Rectal smooth muscle tissue (tissue), 1 donor: ENCODE results near the gene SART3.

Experiments used
- H3K27ac ChIP-seq: one replicate; pipeline ENCODE4 v1.7.0; 2013; ENCODE audit warnings: low read depth, low read length, inconsistent platforms
- H3K27me3 ChIP-seq: one replicate; pipeline ENCODE4 v1.7.0; 2013; ENCODE audit warnings: low read length; ENCODE audit not compliant: control insufficient read depth, insufficient read depth
- H3K36me3 ChIP-seq: one replicate; pipeline ENCODE4 v1.7.0; 2013; ENCODE audit warnings: low read length; ENCODE audit not compliant: control insufficient read depth, insufficient read depth
- H3K4me1 ChIP-seq: one replicate; pipeline ENCODE4 v1.7.0; 2013; ENCODE audit warnings: low read length; ENCODE audit not compliant: control insufficient read depth, insufficient read depth
- H3K4me3 ChIP-seq: one replicate; pipeline ENCODE4 v1.7.0; 2013; ENCODE audit warnings: low read length
- H3K9ac ChIP-seq: one replicate; pipeline ENCODE4 v1.7.0; 2013; ENCODE audit warnings: low read length

The SART3 gene, protein sequence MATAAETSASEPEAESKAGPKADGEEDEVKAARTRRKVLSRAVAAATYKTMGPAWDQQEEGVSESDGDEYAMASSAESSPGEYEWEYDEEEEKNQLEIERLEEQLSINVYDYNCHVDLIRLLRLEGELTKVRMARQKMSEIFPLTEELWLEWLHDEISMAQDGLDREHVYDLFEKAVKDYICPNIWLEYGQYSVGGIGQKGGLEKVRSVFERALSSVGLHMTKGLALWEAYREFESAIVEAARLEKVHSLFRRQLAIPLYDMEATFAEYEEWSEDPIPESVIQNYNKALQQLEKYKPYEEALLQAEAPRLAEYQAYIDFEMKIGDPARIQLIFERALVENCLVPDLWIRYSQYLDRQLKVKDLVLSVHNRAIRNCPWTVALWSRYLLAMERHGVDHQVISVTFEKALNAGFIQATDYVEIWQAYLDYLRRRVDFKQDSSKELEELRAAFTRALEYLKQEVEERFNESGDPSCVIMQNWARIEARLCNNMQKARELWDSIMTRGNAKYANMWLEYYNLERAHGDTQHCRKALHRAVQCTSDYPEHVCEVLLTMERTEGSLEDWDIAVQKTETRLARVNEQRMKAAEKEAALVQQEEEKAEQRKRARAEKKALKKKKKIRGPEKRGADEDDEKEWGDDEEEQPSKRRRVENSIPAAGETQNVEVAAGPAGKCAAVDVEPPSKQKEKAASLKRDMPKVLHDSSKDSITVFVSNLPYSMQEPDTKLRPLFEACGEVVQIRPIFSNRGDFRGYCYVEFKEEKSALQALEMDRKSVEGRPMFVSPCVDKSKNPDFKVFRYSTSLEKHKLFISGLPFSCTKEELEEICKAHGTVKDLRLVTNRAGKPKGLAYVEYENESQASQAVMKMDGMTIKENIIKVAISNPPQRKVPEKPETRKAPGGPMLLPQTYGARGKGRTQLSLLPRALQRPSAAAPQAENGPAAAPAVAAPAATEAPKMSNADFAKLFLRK

DNA sequence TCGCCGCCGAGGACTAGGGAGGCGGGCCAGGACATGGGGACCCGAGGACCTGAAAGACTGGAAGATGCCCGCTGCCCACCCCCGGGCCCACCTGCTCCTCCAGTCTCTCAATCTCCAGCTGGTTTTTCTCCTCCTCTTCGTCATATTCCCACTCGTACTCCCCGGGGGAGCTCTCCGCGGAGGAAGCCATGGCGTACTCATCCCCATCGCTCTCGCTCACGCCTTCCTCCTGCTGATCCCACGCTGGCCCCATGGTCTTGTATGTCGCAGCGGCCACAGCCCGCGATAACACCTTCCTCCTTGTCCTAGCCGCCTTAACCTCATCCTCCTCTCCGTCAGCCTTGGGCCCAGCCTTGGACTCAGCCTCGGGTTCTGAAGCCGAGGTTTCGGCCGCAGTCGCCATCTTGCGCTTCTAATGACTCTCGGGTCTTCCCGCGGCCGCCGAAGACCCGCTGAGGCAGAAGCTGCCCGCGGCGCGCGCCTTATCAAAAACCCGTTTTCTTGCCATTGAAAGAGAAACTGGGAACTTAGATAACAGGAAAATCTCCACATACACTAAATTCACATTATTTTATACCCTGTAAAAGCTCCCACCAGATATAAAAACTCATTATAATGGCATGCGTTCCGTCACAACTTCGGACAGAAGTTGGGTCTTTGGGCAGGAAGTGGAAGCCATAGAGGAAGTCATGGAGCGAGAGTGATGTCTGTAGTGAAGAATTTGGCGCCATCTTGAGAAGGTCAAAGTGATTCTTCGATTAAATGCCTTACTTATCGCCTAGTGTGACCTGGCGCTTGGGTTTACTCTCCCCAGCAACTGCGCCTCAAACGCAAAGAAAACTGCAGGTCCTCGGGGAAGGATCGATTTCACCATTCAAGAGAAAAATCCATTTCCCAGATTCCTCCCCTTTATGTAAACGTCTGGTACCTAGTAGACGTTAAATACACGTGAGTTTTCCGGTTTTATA, at the start of gene SART3:
Gene SART3 (minus strand): TSS at position 422 of the 968 bp plus-strand sequence. CDS start 19 bp downstream, at position 403.
- H3K4me3 ChIP-seq: peak within 1 kb of the TSS; percentile 94
- H3K9ac ChIP-seq: peak within 1 kb of the TSS; percentile 78
- H3K4me1 ChIP-seq: peaks cover 17% of the 10 kb centered on the region
- peak within 1 kb of the TSS; percentile 92 for H3K27ac ChIP-seq
- H3K36me3 ChIP-seq: peaks cover 8% of the 10 kb centered on the region
- H3K27me3 ChIP-seq: no peaks in the 10 kb centered on the region

DNA sequence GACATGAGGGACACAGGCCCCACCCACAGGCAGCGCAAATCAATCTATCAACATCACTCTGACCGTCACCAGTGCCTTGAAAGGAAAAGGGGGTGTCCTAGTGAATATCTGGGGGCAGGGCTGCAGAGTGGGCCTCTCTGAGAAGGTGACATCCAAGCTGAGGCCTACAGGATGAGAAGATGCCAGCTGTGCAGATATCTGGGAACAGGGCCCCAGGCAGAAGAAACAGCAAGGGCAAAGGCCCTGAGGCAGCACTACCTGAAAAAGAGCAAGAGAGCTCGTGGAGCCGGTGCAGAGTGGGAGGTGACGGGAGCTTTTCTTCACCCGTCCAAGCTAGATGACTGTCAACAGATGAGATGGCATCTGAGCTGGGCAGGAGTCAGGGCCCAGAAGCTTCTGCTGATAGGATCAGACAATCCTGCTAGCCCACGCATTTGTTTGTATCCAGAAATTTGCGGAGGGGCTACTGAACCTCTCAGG, 49.4 kb upstream of the SART3 start:
- Histone ChIP-seq H3K4me3 (no peak overlapping the region), H3K4me1 (no peaks in the 10 kb centered on the region), H3K27me3 (no peaks in the 10 kb centered on the region), H3K27ac (no peak overlapping the region), H3K9ac (no peak overlapping the region), H3K36me3 (no peaks in the 10 kb centered on the region)

DNA sequence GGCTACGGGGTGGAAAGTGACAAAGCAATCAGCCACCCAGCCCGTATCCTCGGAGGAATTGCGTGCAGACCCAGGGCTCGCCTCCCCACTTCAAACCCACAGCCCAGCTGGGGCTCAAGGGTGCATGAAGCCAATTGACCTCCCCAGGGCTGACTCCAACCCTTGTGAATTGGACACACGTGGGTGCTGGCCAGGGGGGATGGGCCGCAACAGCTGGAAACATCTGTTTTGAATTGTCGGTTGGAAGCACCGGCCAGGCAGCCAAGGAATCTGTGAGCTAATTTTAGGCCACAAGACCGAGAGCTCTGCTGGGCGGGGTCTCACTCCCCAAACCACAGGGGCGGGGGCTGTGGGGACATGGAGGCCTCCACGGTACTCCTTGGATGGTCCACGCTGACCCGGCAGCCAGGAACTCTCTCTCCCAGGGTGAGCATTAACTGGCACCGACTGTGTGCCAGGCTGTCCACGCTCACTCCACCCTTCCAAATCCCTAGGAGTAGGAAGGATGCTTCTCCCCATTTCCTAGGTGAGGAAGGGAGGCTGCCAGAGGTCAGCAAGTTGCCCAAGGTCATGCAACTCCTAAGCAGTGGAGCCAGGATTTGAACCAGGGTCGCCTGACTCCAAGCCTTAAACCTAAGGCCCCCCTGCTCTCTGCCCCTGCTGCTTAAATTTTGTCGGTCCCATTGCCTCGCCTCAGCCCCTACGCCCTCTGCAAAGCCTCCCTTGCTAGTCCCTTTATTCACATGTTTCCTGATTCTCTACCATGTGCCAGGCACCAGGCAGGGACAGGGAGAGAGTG, 48.8 kb upstream of the SART3 start:
- Histone ChIP-seq H3K9ac (no peak overlapping the region), H3K27ac (no peak overlapping the region), H3K4me1 (no peaks in the 10 kb centered on the region), H3K4me3 (no peak overlapping the region), H3K27me3 (no peaks in the 10 kb centered on the region), H3K36me3 (no peaks in the 10 kb centered on the region)

DNA sequence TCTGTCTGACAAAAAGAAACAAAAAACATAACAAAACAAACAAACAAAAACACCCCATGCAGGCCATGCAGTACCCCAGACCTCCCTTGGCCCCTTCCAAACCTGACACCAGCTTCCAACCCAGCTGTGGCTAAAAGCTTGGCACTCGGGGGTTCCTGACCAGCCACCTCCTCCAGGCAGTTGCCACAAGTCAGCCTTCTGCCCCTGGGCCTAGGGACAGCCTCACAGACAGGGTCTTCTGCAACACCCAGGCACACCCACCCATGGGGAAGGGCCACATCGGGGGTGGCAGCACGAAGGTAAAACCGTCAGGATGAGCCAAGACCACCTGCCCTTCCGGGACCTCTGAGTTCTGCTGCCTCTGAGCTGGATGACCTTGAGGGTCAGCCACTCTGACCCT, 47.6 kb upstream of the SART3 start:
- Histone ChIP-seq H3K27ac (no peak overlapping the region), H3K4me1 (no peaks in the 10 kb centered on the region), H3K36me3 (no peaks in the 10 kb centered on the region), H3K9ac (no peak overlapping the region), H3K4me3 (no peak overlapping the region), H3K27me3 (no peaks in the 10 kb centered on the region)

DNA sequence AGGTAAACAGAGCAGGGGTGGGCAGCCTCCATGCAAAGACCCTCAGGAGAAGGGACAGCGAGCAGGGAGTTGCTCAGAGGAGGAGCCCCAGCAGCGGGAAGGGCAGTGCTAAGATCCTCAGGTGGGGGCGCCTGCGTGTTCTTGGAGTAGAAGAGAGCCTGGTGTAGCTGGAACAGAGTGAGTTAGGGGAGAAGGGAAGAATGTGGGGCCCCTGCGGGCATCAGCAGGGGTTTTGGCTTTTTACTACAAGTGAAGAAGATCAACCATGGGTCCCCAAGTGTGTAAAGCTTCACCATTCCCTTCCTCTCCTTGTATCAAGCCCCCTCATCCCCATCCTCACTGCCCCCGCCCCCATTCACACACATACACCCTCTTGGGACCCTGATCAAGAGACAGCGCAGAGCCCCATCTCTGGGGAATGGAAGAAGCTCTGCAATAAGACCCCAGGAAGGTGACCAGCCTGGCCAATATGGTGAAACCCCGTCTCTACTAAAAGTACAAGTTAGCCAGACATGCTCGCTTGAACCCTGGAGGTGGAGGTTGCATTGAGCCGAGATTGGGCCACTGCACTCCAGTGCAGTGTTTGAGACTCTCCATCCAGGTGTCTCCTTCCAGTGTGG, 47.1 kb upstream of the SART3 start:
- H3K27ac ChIP-seq: no peak overlapping the region
- no peaks in the 10 kb centered on the region for H3K27me3 ChIP-seq
- H3K36me3 ChIP-seq: no peaks in the 10 kb centered on the region
- H3K4me1 ChIP-seq: no peaks in the 10 kb centered on the region
- H3K9ac ChIP-seq: no peak overlapping the region
- H3K4me3 ChIP-seq: no peak overlapping the region

DNA sequence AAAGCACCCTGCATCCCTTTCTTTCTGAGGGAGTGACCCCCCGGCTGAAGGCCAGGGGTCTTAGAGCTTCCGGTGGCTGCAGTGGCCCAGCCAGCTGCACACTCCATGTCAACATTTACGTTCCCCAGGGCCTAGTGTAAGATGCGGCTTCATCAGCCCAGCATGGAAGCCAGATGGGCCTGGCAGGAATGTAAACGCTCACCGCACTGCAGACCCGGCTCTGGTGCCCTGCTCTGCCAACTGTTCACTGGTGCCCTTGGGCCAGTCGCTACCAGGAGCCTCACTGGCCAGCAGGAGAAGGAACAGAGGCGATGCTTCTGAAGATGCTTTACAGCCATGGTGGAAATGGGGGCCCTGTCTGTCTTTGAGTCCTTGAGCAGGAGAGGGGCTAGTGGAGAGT, 45.5 kb upstream of the SART3 start:
- no peaks in the 10 kb centered on the region for H3K36me3 ChIP-seq
- H3K27ac ChIP-seq: no peak overlapping the region
- H3K4me3 ChIP-seq: no peak overlapping the region
- H3K9ac ChIP-seq: no peak overlapping the region
- no peaks in the 10 kb centered on the region for H3K27me3 ChIP-seq
- no peaks in the 10 kb centered on the region for H3K4me1 ChIP-seq

DNA sequence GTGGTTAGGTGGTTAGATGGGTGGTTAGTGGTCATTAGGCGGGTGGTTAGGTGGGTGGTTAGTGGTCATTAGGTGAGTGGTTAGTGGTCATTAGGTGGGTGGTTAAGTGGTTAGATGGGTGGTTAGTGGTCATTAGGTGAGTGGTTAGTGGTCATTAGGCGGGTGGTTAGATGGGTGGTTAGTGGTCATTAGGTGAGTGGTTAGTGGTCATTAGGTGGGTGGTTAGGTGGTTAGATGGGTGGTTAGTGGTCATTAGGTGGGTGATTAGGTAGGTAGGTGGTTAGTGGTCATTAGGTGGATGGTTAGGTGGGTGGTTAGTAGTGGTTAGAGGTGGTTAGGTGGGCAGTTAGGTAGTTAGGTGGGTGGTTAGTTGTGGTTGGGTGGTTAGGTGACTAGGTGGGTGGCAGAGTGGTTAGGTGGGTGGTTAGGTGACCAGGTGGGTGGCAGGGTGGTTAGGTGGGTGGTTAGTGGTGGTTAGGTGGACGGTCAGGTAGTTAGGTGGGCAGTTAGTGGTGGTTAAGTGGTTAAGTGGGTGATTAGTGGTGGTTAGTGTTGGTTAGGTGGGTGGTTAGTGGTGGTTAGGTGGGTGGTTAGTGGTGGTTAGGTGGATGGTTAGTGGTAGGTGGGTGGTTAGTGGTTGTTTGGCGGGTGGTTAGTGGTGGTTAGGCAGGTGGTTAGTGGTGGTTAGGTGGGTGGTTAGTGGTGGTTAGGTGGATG, 44.9 kb upstream of the SART3 start:
- no peaks in the 10 kb centered on the region for H3K36me3 ChIP-seq
- no peak overlapping the region for H3K9ac ChIP-seq
- no peak overlapping the region for H3K27ac ChIP-seq
- H3K27me3 ChIP-seq: no peaks in the 10 kb centered on the region
- no peak overlapping the region for H3K4me3 ChIP-seq
- H3K4me1 ChIP-seq: no peaks in the 10 kb centered on the region

DNA sequence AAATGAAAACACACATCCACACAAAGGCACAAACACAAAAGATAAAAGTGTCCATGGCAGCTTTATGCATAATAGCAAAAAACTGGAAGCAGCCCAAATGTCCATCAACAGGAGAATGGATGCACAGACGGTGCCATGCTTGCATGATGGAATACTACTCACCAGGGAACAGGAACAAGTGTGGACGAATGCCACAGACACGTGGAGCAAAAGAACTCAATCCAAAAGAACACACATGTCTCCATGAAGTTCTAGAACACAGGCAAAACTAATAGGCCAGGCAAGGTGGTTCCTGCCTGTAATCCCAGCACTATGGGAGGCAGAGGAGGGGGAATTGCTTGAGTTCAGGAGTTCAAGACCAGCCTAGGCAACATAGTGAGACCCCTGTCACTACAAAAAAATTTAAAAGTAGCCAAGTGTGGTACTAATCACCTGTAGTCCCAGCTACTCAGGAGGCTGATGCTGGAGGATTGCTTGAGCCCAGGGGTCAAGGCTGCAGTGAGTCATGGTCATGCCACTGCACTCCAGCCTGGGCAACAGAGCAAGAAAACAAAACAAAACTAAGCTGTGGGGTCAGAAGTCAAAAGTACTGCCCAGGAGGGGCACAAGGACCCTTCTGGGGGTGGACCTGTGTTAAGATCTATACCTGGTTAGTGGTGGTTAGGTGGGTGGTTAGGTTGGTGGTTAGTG, 44.2 kb upstream of the SART3 start:
- Histone ChIP-seq H3K4me3 (no peak overlapping the region), H3K4me1 (no peaks in the 10 kb centered on the region), H3K9ac (no peak overlapping the region), H3K27me3 (no peaks in the 10 kb centered on the region), H3K27ac (no peak overlapping the region), H3K36me3 (no peaks in the 10 kb centered on the region)

DNA sequence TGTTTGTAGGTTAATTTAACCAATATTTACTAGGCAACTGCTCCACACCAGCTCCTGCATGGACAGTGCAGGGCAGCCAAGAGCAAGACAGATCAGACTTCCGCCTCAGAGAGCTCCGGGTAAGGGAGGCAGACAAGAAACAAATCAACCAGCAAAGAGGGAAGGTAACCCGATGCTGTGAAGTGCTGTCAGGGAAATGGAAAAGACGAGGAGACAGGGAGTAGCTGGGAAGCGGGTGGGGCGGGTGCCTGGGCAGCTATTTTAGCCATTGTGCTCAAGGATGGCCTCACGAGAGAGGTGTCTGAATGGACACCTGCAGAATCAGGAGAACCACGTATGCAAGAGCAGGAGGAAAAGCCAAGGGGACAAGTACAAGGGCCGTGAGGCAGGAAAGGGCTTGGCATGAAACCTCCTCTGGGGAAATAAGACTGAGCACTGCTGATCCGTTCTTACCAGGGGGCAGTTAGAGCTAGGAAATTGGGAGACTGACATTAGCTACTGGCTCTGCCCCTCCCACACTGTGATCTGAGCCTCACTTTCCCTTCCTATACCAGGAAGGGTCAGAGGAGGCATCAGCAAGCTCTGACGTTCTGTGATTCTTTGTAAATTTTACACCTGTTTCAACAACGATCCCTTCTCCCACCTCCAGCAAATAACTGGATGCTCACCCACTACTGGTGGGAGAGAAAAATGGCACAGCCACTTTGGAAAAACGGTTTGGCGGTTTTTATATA, 43.4 kb upstream of the SART3 start:
- no peak overlapping the region for H3K4me3 ChIP-seq
- no peak overlapping the region for H3K9ac ChIP-seq
- no peak overlapping the region for H3K27ac ChIP-seq
- H3K27me3 ChIP-seq: no peaks in the 10 kb centered on the region
- H3K4me1 ChIP-seq: no peaks in the 10 kb centered on the region
- H3K36me3 ChIP-seq: no peaks in the 10 kb centered on the region

DNA sequence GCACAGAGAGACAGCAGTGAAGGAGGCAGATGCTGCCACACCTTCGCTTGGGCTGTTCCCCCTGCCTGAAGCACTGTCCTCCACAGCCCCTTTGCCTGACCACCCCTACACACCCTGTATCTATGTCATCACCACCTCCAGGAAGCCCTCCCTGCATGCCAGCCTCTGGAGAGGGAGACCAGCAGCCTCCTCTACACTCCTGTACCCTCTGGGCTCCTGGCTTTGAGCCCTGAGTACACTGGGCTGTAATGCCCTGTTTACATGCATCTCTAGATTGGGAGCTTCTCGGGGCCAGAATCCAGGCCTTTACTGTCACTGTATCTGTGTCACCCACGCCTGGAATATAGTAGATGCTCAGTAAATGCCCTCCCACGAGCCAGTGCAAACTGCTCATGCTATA, 42.8 kb upstream of the SART3 start:
- no peak overlapping the region for H3K4me3 ChIP-seq
- H3K4me1 ChIP-seq: no peaks in the 10 kb centered on the region
- no peak overlapping the region for H3K9ac ChIP-seq
- no peaks in the 10 kb centered on the region for H3K27me3 ChIP-seq
- no peak overlapping the region for H3K27ac ChIP-seq
- H3K36me3 ChIP-seq: no peaks in the 10 kb centered on the region
